A673 (cell line): ENCODE results near the gene PON2.

Source experiments
- CTCF ChIP-seq: fragments of 300-800, 200-600 bp; sonication (generic); conservative IDR thresholded peaks from 2 replicates; pipeline ENCODE4 v1.5.1; 2017; ENCODE audit warnings: low read depth, mild to moderate bottlenecking, antibody characterized with exemption, low read length, moderate library complexity, mixed read lengths
- EZH2 ChIP-seq: fragments of 200-600 bp; sonication (generic); IDR thresholded peaks from 2 replicates; pipeline ENCODE4 v1.6.1; 2017; ENCODE audit warnings: borderline replicate concordance, low read depth, mild to moderate bottlenecking, mixed read lengths, antibody characterized with exemption, low read length; ENCODE audit not compliant: poor library complexity, severe bottlenecking

DNA sequence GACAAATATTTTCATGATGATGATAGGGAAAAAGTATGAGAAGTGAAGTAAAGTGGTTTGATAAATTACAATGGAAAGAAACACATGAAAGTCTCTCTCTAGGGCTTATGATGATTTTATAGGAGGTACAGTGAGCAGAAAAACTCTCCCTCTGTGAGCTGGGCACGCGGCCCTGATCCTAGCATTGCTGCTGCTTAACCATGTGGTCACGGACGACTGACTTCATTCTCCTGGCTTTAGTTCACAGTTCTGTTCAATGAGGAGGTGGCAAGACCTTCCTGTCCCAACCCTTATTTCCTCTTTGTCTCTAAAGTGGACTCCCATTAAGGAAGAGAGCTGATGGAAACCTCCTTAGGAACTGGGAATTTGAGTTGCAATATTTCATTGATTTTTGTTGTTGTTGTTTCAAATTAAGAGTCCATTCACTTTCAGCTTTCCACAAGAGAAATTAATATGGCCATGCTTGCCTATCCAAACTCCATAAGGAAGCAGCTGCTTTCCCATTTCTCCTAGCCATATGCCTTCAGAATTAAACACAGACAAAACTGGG lies 30.4 kb downstream of the PON2 start:
- TF ChIP-seq EZH2 = no peak
- no peak for TF ChIP-seq CTCF
